ENCODE measurements around the gene TMEM175. TPM values are rescaled to one million over a fixed set of nuclear protein-coding genes. Genes with fewer than 3 reads are reported as not detected.

Gene TMEM175
- total RNA-seq, 2 experiments from 2014 or later, result 12.5 to 33.1 TPM

DNA sequence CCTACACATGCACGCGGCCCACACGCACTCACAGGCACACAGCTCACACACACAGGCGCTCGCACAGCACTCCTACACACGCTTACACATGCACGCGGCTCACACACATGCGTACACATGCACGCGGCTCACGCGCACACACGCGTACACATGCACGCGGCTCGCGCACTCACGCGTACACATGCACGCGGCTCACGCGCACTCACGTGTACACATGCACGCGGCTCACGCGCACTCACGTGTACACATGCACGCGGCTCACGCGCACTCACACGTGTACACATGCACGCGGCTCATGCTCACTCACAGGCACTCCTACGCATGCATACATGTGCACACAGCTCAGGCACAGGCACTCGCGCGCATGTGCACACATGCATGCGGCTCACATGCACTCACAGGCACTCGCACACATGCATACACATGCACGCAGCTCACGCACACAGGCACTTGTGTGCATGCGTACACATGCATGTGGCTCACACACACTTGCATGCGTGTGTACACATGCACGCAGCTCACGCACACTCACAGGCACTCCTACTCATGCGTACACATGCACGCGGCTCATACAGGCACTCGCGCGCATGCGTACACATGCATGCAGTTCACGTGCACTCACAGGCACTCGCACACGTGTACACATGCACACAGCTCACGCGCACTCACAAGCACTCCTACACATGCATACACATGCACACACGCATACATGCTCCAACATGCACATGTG lies 45.1 kb upstream of the TMEM175 start:
- POLR2A ChIA-PET, result no interaction called here
- no peak for DNase-seq (ENCODE audit: low spot score)
- H3K4me1 ChIP-seq (ENCODE audit: insufficient read depth, low read length, poor library complexity, severe bottlenecking), result no peaks in the 10 kb centered on the region
- H3K9me3 ChIP-seq (ENCODE audit: low read length), result no peaks in the 10 kb centered on the region
- no peaks in the 10 kb centered on the region for H4K20me1 ChIP-seq (ENCODE audit: insufficient read depth, low read length)
- no TSS peak for BruUV-seq (replicated peaks)
- H3K36me3 ChIP-seq (ENCODE audit: insufficient read depth, low read length), result peaks cover 52% of the 10 kb centered on the region
- H3K79me2 ChIP-seq (ENCODE audit: insufficient read depth, low read depth, low read length), result no peaks in the 10 kb centered on the region
- H2AFZ ChIP-seq (ENCODE audit: low read length), result no peak overlapping the region
- no peak overlapping the region for H3K4me2 ChIP-seq (ENCODE audit: low read length)
- H3K27ac ChIP-seq (ENCODE audit: low read depth, low read length, poor library complexity, severe bottlenecking), result no peak overlapping the region
- intact Hi-C loops (cut with micrococcal nuclease; ENCODE audit: unreplicated experiment), result no loop called here
- TF ChIP-seq, protein P1, sequence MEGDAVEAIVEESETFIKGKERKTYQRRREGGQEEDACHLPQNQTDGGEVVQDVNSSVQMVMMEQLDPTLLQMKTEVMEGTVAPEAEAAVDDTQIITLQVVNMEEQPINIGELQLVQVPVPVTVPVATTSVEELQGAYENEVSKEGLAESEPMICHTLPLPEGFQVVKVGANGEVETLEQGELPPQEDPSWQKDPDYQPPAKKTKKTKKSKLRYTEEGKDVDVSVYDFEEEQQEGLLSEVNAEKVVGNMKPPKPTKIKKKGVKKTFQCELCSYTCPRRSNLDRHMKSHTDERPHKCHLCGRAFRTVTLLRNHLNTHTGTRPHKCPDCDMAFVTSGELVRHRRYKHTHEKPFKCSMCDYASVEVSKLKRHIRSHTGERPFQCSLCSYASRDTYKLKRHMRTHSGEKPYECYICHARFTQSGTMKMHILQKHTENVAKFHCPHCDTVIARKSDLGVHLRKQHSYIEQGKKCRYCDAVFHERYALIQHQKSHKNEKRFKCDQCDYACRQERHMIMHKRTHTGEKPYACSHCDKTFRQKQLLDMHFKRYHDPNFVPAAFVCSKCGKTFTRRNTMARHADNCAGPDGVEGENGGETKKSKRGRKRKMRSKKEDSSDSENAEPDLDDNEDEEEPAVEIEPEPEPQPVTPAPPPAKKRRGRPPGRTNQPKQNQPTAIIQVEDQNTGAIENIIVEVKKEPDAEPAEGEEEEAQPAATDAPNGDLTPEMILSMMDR (conservative IDR thresholded peaks at IDR 0.05; ENCODE audit: low read length), result no peak
- no peak for TF ChIP-seq EZH2phosphoT487 (IDR thresholded peaks at IDR 0.05; ENCODE audit: borderline replicate concordance, low read depth, low read length)
- no peaks in the 10 kb centered on the region for H3K9me2 ChIP-seq (ENCODE audit: insufficient read depth, low read length)
- H3K4me3 ChIP-seq (ENCODE audit: low read depth, low read length, poor library complexity, severe bottlenecking), result no peak overlapping the region
- CTCF ChIA-PET (ENCODE audit: unreplicated experiment), result no interaction called here

GRCh38 chr4:888029-888428 lies 44.2 kb upstream of the TMEM175 start:
- Histone ChIP-seq H3K4me1 (ENCODE audit: insufficient read depth, low read length, poor library complexity, severe bottlenecking) (no peaks in the 10 kb centered on the region), H3K27ac (ENCODE audit: low read depth, low read length, poor library complexity, severe bottlenecking) (no peak overlapping the region), H3K79me2 (ENCODE audit: insufficient read depth, low read depth, low read length) (no peaks in the 10 kb centered on the region), H3K4me3 (ENCODE audit: low read depth, low read length, poor library complexity, severe bottlenecking) (no peak overlapping the region), H3K36me3 (ENCODE audit: insufficient read depth, low read length) (peaks cover 54% of the 10 kb centered on the region), H4K20me1 (ENCODE audit: insufficient read depth, low read length) (no peaks in the 10 kb centered on the region), H3K9me3 (ENCODE audit: low read length) (no peaks in the 10 kb centered on the region), H3K4me2 (ENCODE audit: low read length) (no peak overlapping the region), H3K9me2 (ENCODE audit: insufficient read depth, low read length) (no peaks in the 10 kb centered on the region), H2AFZ (ENCODE audit: low read length) (no peak overlapping the region)
- no TSS peak for BruUV-seq (replicated peaks)
- TF ChIP-seq EZH2phosphoT487 (IDR thresholded peaks at IDR 0.05; ENCODE audit: borderline replicate concordance, low read depth, low read length), result no peak
- TF ChIP-seq, protein P1 (conservative IDR thresholded peaks at IDR 0.05; ENCODE audit: low read length), result no peak
- CTCF ChIA-PET (ENCODE audit: unreplicated experiment), result no interaction called here
- intact Hi-C loops (cut with micrococcal nuclease; ENCODE audit: unreplicated experiment), result no loop called here
- POLR2A ChIA-PET, result no interaction called here
- no peak for DNase-seq (ENCODE audit: low spot score)

- H3K27ac ChIP-seq (ENCODE audit: low read depth, low read length, poor library complexity, severe bottlenecking), result no peak overlapping the region
- TF ChIP-seq, protein P1 (conservative IDR thresholded peaks at IDR 0.05; ENCODE audit: low read length), result no peak
- no peak for TF ChIP-seq EZH2phosphoT487 (IDR thresholded peaks at IDR 0.05; ENCODE audit: borderline replicate concordance, low read depth, low read length)
- no peaks in the 10 kb centered on the region for H4K20me1 ChIP-seq (ENCODE audit: insufficient read depth, low read length)
- ChIA-PET POLR2A (no interaction called here), CTCF (ENCODE audit: unreplicated experiment) (no interaction called here)
- H3K36me3 ChIP-seq (ENCODE audit: insufficient read depth, low read length), result peaks cover 56% of the 10 kb centered on the region
- H3K4me3 ChIP-seq (ENCODE audit: low read depth, low read length, poor library complexity, severe bottlenecking), result no peak overlapping the region
- no peaks in the 10 kb centered on the region for H3K9me2 ChIP-seq (ENCODE audit: insufficient read depth, low read length)
- no peaks in the 10 kb centered on the region for H3K4me1 ChIP-seq (ENCODE audit: insufficient read depth, low read length, poor library complexity, severe bottlenecking)
- H3K9me3 ChIP-seq (ENCODE audit: low read length), result no peaks in the 10 kb centered on the region
- no peaks in the 10 kb centered on the region for H3K79me2 ChIP-seq (ENCODE audit: insufficient read depth, low read depth, low read length)
- BruUV-seq (replicated peaks), result no TSS peak
- H2AFZ ChIP-seq (ENCODE audit: low read length), result no peak overlapping the region
- intact Hi-C loops (cut with micrococcal nuclease; ENCODE audit: unreplicated experiment), result no loop called here
- DNase-seq (ENCODE audit: low spot score), result no peak
- H3K4me2 ChIP-seq (ENCODE audit: low read length), result no peak overlapping the region
Observed at GRCh38 chr4:889516-889915, 42.7 kb upstream of the TMEM175 start.

Measured in OCI-LY7 (cell line).